Natural killer cell treated with Interleukin-12 subunit alpha and Interleukin-12 subunit beta and Interleukin-15 and Interleukin-18, amount 100 ng/mL, for 72 hours (primary cell): ENCODE measurements around the gene SLC6A2. TPM values are rescaled to one million over a fixed set of nuclear protein-coding genes. Genes with fewer than 3 reads are reported as not detected.

ENCODE experiments used
- ATAC-seq, 2 donors: fragments of 150-1000 bp; cut with Tn5 transposase in 1 of 2; sonication (Bioruptor Pico), chemical (Tn5 transposase) in 1 of 2; 2 replicates each; pipeline ENCODE4 v1.10.0; 2021
- DNase-seq: peaks from one replicate; pipeline ENCODE4 v3.0.0; 2022; ENCODE audit warnings: low spot score
- H3K27ac Mint-ChIP-seq, 2 donors: 1 replicate in 1 of 2; 2 replicates in 1 of 2; pipeline ENCODE4 v1.8.0; 2022; ENCODE audit warnings: mixed read lengths in 2 of 2, mild to moderate bottlenecking in 1 of 2, moderate library complexity in 1 of 2
- H3K27me3 Mint-ChIP-seq, 2 donors: 1 replicate in 1 of 2; 2 replicates in 1 of 2; pipeline ENCODE4 v1.8.0; 2022; ENCODE audit warnings: mixed read lengths in 2 of 2
- H3K36me3 Mint-ChIP-seq: one replicate; pipeline ENCODE4 v1.8.0; 2022; ENCODE audit warnings: mixed read lengths
- H3K4me1 Mint-ChIP-seq, 2 donors: 1 replicate in 1 of 2; 2 replicates in 1 of 2; pipeline ENCODE4 v1.8.0; 2022; ENCODE audit warnings: low read depth in 2 of 2, mixed read lengths in 2 of 2, mild to moderate bottlenecking in 1 of 2
- H3K4me3 Mint-ChIP-seq: one replicate; pipeline ENCODE4 v1.8.0; 2022; ENCODE audit warnings: mixed read lengths
- H3K9me3 Mint-ChIP-seq: 2 replicates; pipeline ENCODE4 v1.8.0; 2022; ENCODE audit warnings: mixed read lengths
- total RNA-seq, 2 donors: library from RNA; stranded (reverse); gene quantifications; one replicate each; pipeline ENCODE4 v1.2.3, GENCODE V29; 2022

SLC6A2 gene
- total RNA-seq, 2 donors from 2014 or later, result not detected

GRCh38 chr16:55671206-55671973 lies 15.6 kb downstream of the SLC6A2 start:
- Mint-ChIP-seq H3K4me1 (no peaks in the 10 kb centered on the region), H3K9me3 (no peaks in the 10 kb centered on the region), H3K27ac (no peak overlapping the region), H3K4me3 (no peak overlapping the region), H3K27me3 (peaks cover 0 to 4% of the 10 kb centered on the region in 2 donors), H3K36me3 (no peaks in the 10 kb centered on the region)
- DNase-seq (no peak), ATAC-seq (no peak)

GRCh38 chr16:55671974-55672280 lies 16.1 kb downstream of the SLC6A2 start:
- ATAC-seq (peak in 1 of 2 donors; percentile 40), DNase-seq (no peak)
- Mint-ChIP-seq H3K4me1 (no peaks in the 10 kb centered on the region), H3K27me3 (peaks cover 0 to 3% of the 10 kb centered on the region in 2 donors), H3K9me3 (no peaks in the 10 kb centered on the region), H3K36me3 (no peaks in the 10 kb centered on the region), H3K4me3 (no peak overlapping the region), H3K27ac (no peak overlapping the region)

GRCh38 chr16:55672471-55672870 lies 16.7 kb downstream of the SLC6A2 start:
- Mint-ChIP-seq H3K36me3 (no peaks in the 10 kb centered on the region), H3K27me3 (peaks cover 0 to 2% of the 10 kb centered on the region in 2 donors), H3K4me3 (no peak overlapping the region), H3K9me3 (no peaks in the 10 kb centered on the region), H3K27ac (no peak overlapping the region), H3K4me1 (no peaks in the 10 kb centered on the region)
- ATAC-seq (no peak), DNase-seq (no peak)

GRCh38 chr16:55678161-55678821 lies 22.5 kb downstream of the SLC6A2 start:
- Mint-ChIP-seq H3K9me3 (no peaks in the 10 kb centered on the region), H3K27ac (no peak overlapping the region), H3K4me1 (no peaks in the 10 kb centered on the region), H3K4me3 (no peak overlapping the region), H3K36me3 (no peaks in the 10 kb centered on the region), H3K27me3 (peaks cover 0 to 11% of the 10 kb centered on the region in 2 donors)
- DNase-seq (no peak), ATAC-seq (no peak)

GRCh38 chr16:55682086-55682485 lies 26.3 kb downstream of the SLC6A2 start:
- Mint-ChIP-seq H3K36me3 (no peaks in the 10 kb centered on the region), H3K4me3 (no peak overlapping the region), H3K27ac (no peak overlapping the region), H3K4me1 (no peaks in the 10 kb centered on the region), H3K9me3 (no peaks in the 10 kb centered on the region), H3K27me3 (peaks cover 0 to 13% of the 10 kb centered on the region in 2 donors)
- DNase-seq, result no peak
- no peak for ATAC-seq

GRCh38 chr16:55685973-55686372 lies 30.2 kb downstream of the SLC6A2 start:
- DNase-seq (no peak), ATAC-seq (no peak)
- Mint-ChIP-seq H3K4me3 (no peak overlapping the region), H3K27ac (no peak overlapping the region), H3K27me3 (peaks cover 9 to 12% of the 10 kb centered on the region in 2 donors), H3K4me1 (no peaks in the 10 kb centered on the region), H3K36me3 (no peaks in the 10 kb centered on the region), H3K9me3 (no peaks in the 10 kb centered on the region)

GRCh38 chr16:55686671-55687070 lies 30.9 kb downstream of the SLC6A2 start:
- Mint-ChIP-seq H3K4me3 (no peak overlapping the region), H3K4me1 (no peaks in the 10 kb centered on the region), H3K9me3 (no peaks in the 10 kb centered on the region), H3K36me3 (no peaks in the 10 kb centered on the region), H3K27me3 (peaks cover 9 to 12% of the 10 kb centered on the region in 2 donors), H3K27ac (no peak overlapping the region)
- no peak for DNase-seq
- no peak for ATAC-seq

- no peaks in the 10 kb centered on the region for H3K4me1 Mint-ChIP-seq
- no peak for ATAC-seq
- peaks cover 8 to 9% of the 10 kb centered on the region in 2 donors for H3K27me3 Mint-ChIP-seq
These were observed 32.0 kb downstream of the SLC6A2 start for GRCh38 chr16:55687802-55688201.

GRCh38 chr16:55690841-55691240 lies 35.1 kb downstream of the SLC6A2 start:
- Mint-ChIP-seq H3K4me1 (no peaks in the 10 kb centered on the region), H3K36me3 (no peaks in the 10 kb centered on the region), H3K9me3 (no peaks in the 10 kb centered on the region), H3K27ac (no peak overlapping the region), H3K4me3 (no peak overlapping the region), H3K27me3 (peaks cover 6 to 9% of the 10 kb centered on the region in 2 donors)
- ATAC-seq (no peak), DNase-seq (no peak)

More at GRCh38 chr16:55687802-55688201, 32.0 kb downstream of the SLC6A2 start:
- Mint-ChIP-seq H3K36me3 (no peaks in the 10 kb centered on the region), H3K27ac (no peak overlapping the region), H3K9me3 (no peaks in the 10 kb centered on the region), H3K4me3 (no peak overlapping the region)
- no peak for DNase-seq

GRCh38 chr16:55691771-55692170 lies 36.0 kb downstream of the SLC6A2 start:
- Mint-ChIP-seq H3K27me3 (peaks cover 6 to 9% of the 10 kb centered on the region in 2 donors), H3K36me3 (no peaks in the 10 kb centered on the region), H3K27ac (no peak overlapping the region), H3K4me1 (no peaks in the 10 kb centered on the region), H3K4me3 (no peak overlapping the region), H3K9me3 (no peaks in the 10 kb centered on the region)
- ATAC-seq (no peak), DNase-seq (no peak)

- Mint-ChIP-seq H3K4me3 (no peak overlapping the region), H3K27me3 (peaks cover 5 to 11% of the 10 kb centered on the region in 2 donors), H3K9me3 (no peaks in the 10 kb centered on the region), H3K4me1 (no peaks in the 10 kb centered on the region), H3K27ac (no peak overlapping the region), H3K36me3 (no peaks in the 10 kb centered on the region)
- ATAC-seq (no peak), DNase-seq (no peak)
These were observed 39.8 kb downstream of the SLC6A2 start for GRCh38 chr16:55695595-55695994.

GRCh38 chr16:55697867-55698266 lies 42.1 kb downstream of the SLC6A2 start:
- Mint-ChIP-seq H3K4me1 (no peaks in the 10 kb centered on the region), H3K9me3 (no peaks in the 10 kb centered on the region), H3K27me3 (peaks cover 3 to 13% of the 10 kb centered on the region in 2 donors), H3K36me3 (no peaks in the 10 kb centered on the region), H3K27ac (no peak overlapping the region), H3K4me3 (no peak overlapping the region)
- DNase-seq, result no peak
- no peak for ATAC-seq

- Mint-ChIP-seq H3K4me3 (no peak overlapping the region), H3K27ac (no peak overlapping the region), H3K36me3 (no peaks in the 10 kb centered on the region), H3K9me3 (no peaks in the 10 kb centered on the region), H3K27me3 (peaks cover 3 to 13% of the 10 kb centered on the region in 2 donors), H3K4me1 (no peaks in the 10 kb centered on the region)
- DNase-seq (no peak), ATAC-seq (no peak)
These were observed 42.5 kb downstream of the SLC6A2 start for GRCh38 chr16:55698331-55698730.

GRCh38 chr16:55698946-55699345 lies 43.2 kb downstream of the SLC6A2 start:
- Mint-ChIP-seq H3K27me3 (peaks cover 5 to 13% of the 10 kb centered on the region in 2 donors), H3K9me3 (no peaks in the 10 kb centered on the region), H3K4me1 (no peaks in the 10 kb centered on the region), H3K4me3 (no peak overlapping the region), H3K36me3 (no peaks in the 10 kb centered on the region), H3K27ac (no peak overlapping the region)
- ATAC-seq, result no peak
- no peak for DNase-seq
